ENCODE measurements around the gene NIPBL.

DNA sequence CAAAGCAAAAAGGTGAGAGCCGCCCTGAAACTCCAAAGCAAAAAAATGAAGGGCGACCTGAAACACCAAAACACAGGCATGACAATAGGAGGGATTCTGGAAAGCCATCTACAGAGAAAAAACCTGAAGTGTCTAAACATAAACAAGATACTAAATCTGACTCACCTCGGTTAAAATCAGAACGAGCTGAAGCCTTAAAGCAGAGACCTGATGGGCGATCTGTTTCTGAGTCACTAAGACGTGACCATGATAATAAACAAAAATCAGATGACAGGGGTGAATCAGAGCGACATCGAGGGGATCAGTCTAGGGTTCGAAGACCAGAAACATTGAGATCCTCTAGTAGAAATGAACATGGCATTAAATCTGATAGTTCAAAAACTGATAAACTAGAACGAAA, 108.8 kb downstream of the NIPBL start:
- no peak for TF ChIP-seq SPI1 (IDR thresholded peaks at IDR 0.05; ENCODE audit: low read depth, low read length)
- TF ChIP-seq POLR2A (IDR thresholded peaks at IDR 0.05; ENCODE audit: low read depth, low read length): no peak
- no peak for TF ChIP-seq TAF1 (IDR thresholded peaks at IDR 0.05; ENCODE audit: low read depth, low read length)
- no peak for TF ChIP-seq POLR2AphosphoS5 (IDR thresholded peaks at IDR 0.05; ENCODE audit: low read depth, low read length)
- no peak for TF ChIP-seq PAX5 (IDR thresholded peaks at IDR 0.05; ENCODE audit: insufficient read depth, low read length, severe bottlenecking)
- no peak for TF ChIP-seq POU2F2 (IDR thresholded peaks at IDR 0.05; ENCODE audit: low read depth, low read length)
